M059J (cell line): ENCODE measurements around the gene NTM. TPM values are rescaled to one million over a fixed set of nuclear protein-coding genes. Genes with fewer than 3 reads are reported as not detected.
"Not testable (repeated sequence)": the region's sequence is repeated elsewhere in the genome, so short reads cannot be mapped to it uniquely, and the experiment has no call there.

ENCODE experiments used
- DNase-seq: peaks from one replicate; pipeline ENCODE4 v3.0.0-alpha.2; 2012; ENCODE audit warnings: low read depth
- total RNA-seq: library from RNA; depleted of rRNA; stranded (reverse); fragments of >200 nt; shearing (Covaris generic); gene quantifications from 2 replicates; pipeline ENCODE4 v1.2.3, GENCODE V29; 2014

The NTM gene
- total RNA-seq, 1 experiment from 2014 or later, result 1.5 TPM

GRCh38 chr11:131668500-131669400 lies 298.3 kb downstream of the NTM start:
- DNase-seq, result peak; percentile 23

- no peak for DNase-seq
Measured at GRCh38 chr11:131669401-131669780, 299.0 kb downstream of the NTM start.

- DNase-seq, result no peak
Measured at GRCh38 chr11:131670876-131671275, 300.5 kb downstream of the NTM start.

- no peak for DNase-seq
Measured at GRCh38 chr11:131671320-131671719, 300.9 kb downstream of the NTM start.

- no peak for DNase-seq
Measured at GRCh38 chr11:131671734-131672133, 301.3 kb downstream of the NTM start.

- DNase-seq, result no peak
Measured at GRCh38 chr11:131672191-131672590, 301.8 kb downstream of the NTM start.

GRCh38 chr11:131674051-131674755 lies 303.8 kb downstream of the NTM start:
- peak; percentile 51 for DNase-seq

- no peak for DNase-seq
Measured at GRCh38 chr11:131675121-131675888, 304.9 kb downstream of the NTM start.

- no peak for DNase-seq
Measured at GRCh38 chr11:131677828-131678470, 307.5 kb downstream of the NTM start.

GRCh38 chr11:131678658-131679340 lies 308.4 kb downstream of the NTM start:
- DNase-seq, result no peak

GRCh38 chr11:131680448-131680847 lies 310.0 kb downstream of the NTM start:
- not testable (repeated sequence) for DNase-seq

GRCh38 chr11:131681920-131682319 lies 311.5 kb downstream of the NTM start:
- no peak for DNase-seq

- no peak for DNase-seq
Measured at GRCh38 chr11:131682373-131683015, 312.1 kb downstream of the NTM start.

- no peak for DNase-seq
Measured at GRCh38 chr11:131683131-131683530, 312.7 kb downstream of the NTM start.

GRCh38 chr11:131683666-131684065 lies 313.3 kb downstream of the NTM start:
- DNase-seq, result no peak

- no peak for DNase-seq
Measured at GRCh38 chr11:131684111-131685060, 314.0 kb downstream of the NTM start.

- DNase-seq, result no peak
Measured at GRCh38 chr11:131685206-131685605, 314.8 kb downstream of the NTM start.

GRCh38 chr11:131685906-131686305 lies 315.5 kb downstream of the NTM start:
- no peak for DNase-seq

GRCh38 chr11:131686836-131687235 lies 316.4 kb downstream of the NTM start:
- DNase-seq, result no peak
